ENCODE data around the gene ATP2C1.

The ATP2C1 gene

GRCh38 chr3:131053043-131053859 lies 159.4 kb downstream of the ATP2C1 start:
- no peak for DNase-seq
